H9 (cell line): Measurements from ENCODE around the gene S100A8. TPM values are rescaled to one million over a fixed set of nuclear protein-coding genes. Genes with fewer than 3 reads are reported as not detected.

Experiments
- DNase-seq: peaks from one replicate; pipeline ENCODE4 v3.0.0-alpha.2; 2017
- H2AFZ ChIP-seq: one replicate; pipeline ENCODE4 v1.6.1; 2013; ENCODE audit warnings: mild to moderate bottlenecking, low read length, control low read depth, moderate library complexity
- H2AK5ac ChIP-seq: 2 replicates; pipeline ENCODE4 v1.6.1; 2013; ENCODE audit warnings: low read length, control low read depth, mixed read lengths; ENCODE audit not compliant: insufficient read length
- H2BK120ac ChIP-seq: one replicate; pipeline ENCODE4 v1.6.1; 2013; ENCODE audit warnings: low read depth, mild to moderate bottlenecking, low read length, control low read depth, inconsistent platforms; ENCODE audit not compliant: poor library complexity, severe bottlenecking
- H2BK12ac ChIP-seq: 2 replicates; pipeline ENCODE4 v1.6.1; 2013; ENCODE audit warnings: low read length, control low read depth, mixed read lengths, low read depth; ENCODE audit not compliant: insufficient read length
- H2BK15ac ChIP-seq: 2 replicates; pipeline ENCODE4 v1.6.1; 2013; ENCODE audit warnings: low read depth, low read length, control low read depth
- H2BK20ac ChIP-seq: one replicate; pipeline ENCODE4 v1.6.1; 2013; ENCODE audit warnings: low read depth, mild to moderate bottlenecking, low read length, control low read depth, inconsistent platforms; ENCODE audit not compliant: poor library complexity, severe bottlenecking
- H2BK5ac ChIP-seq: 2 replicates; pipeline ENCODE4 v1.6.1; 2013; ENCODE audit warnings: low read length, control low read depth, mixed read lengths; ENCODE audit not compliant: insufficient read length
- H3K14ac ChIP-seq: 2 replicates; pipeline ENCODE4 v1.6.1; 2013; ENCODE audit warnings: low read length, control low read depth; ENCODE audit not compliant: insufficient read depth
- H3K18ac ChIP-seq: 2 replicates; pipeline ENCODE4 v1.6.1; 2013; ENCODE audit warnings: low read depth, mild to moderate bottlenecking, mixed read lengths, low read length, control low read depth; ENCODE audit not compliant: insufficient read length
- H3K23ac ChIP-seq: 2 replicates; pipeline ENCODE4 v1.6.1; 2013; ENCODE audit warnings: low read length, control low read depth, mixed read lengths, low read depth; ENCODE audit not compliant: insufficient read length
- H3K23me2 ChIP-seq: 2 replicates; pipeline ENCODE4 v1.6.1; 2013; ENCODE audit warnings: low read depth, mild to moderate bottlenecking, mixed read lengths, low read length, control low read depth; ENCODE audit not compliant: insufficient read length, poor library complexity, severe bottlenecking
- H3K27ac ChIP-seq: 2 replicates; pipeline ENCODE4 v1.5.1; 2013; ENCODE audit warnings: low read length, control low read depth, mixed read lengths, low read depth; ENCODE audit not compliant: insufficient read length
- H3K27me3 ChIP-seq: 2 replicates; pipeline ENCODE4 v1.6.1; 2013; ENCODE audit warnings: low read length, control low read depth, inconsistent platforms; ENCODE audit not compliant: insufficient read depth
- H3K4ac ChIP-seq: 2 replicates; pipeline ENCODE4 v1.6.1; 2013; ENCODE audit warnings: low read depth, mild to moderate bottlenecking, control low read depth, inconsistent platforms, low read length, moderate library complexity
- H3K4me1 ChIP-seq: 2 replicates; pipeline ENCODE4 v1.6.1; 2013; ENCODE audit warnings: low read length, control low read depth, inconsistent platforms; ENCODE audit not compliant: insufficient read depth
- H3K4me2 ChIP-seq: 2 replicates; pipeline ENCODE4 v1.6.1; 2013; ENCODE audit warnings: low read length, control low read depth, mixed read lengths; ENCODE audit not compliant: insufficient read length, insufficient read depth
- H3K56ac ChIP-seq: 2 replicates; pipeline ENCODE4 v1.6.1; 2013; ENCODE audit warnings: low read depth, mild to moderate bottlenecking, mixed read lengths, low read length, control low read depth; ENCODE audit not compliant: insufficient read length
- H3K79me1 ChIP-seq: 2 replicates; pipeline ENCODE4 v1.6.1; 2013; ENCODE audit warnings: low read depth, mild to moderate bottlenecking, moderate library complexity, low read length, control low read depth, inconsistent platforms; ENCODE audit not compliant: insufficient read depth, poor library complexity, severe bottlenecking
- H3K79me2 ChIP-seq: 2 replicates; pipeline ENCODE4 v1.6.1; 2013; ENCODE audit warnings: low read length, control low read depth, inconsistent platforms; ENCODE audit not compliant: insufficient read depth
- H3K9ac ChIP-seq: 2 replicates; pipeline ENCODE4 v1.6.1; 2013; ENCODE audit warnings: low read length, control low read depth, mixed read lengths; ENCODE audit not compliant: insufficient read length; ENCODE audit errors: extremely low read depth
- H3K9me3 ChIP-seq: one replicate; pipeline ENCODE4 v1.6.1; 2013; ENCODE audit warnings: low read depth, low read length, inconsistent platforms; ENCODE audit not compliant: control insufficient read depth
- H3T11ph ChIP-seq: one replicate; pipeline ENCODE4 v1.6.1; 2013; ENCODE audit warnings: mild to moderate bottlenecking, low read length, control low read depth, inconsistent platforms
- H4K20me1 ChIP-seq: one replicate; pipeline ENCODE4 v1.6.1; 2013; ENCODE audit not compliant: control insufficient read depth, insufficient read length, insufficient read depth
- H4K5ac ChIP-seq: 2 replicates; pipeline ENCODE4 v1.6.1; 2013; ENCODE audit warnings: low read depth, mild to moderate bottlenecking, mixed read lengths, low read length, control low read depth; ENCODE audit not compliant: insufficient read length
- H4K8ac ChIP-seq: replicated peaks from 2 replicates; pipeline ENCODE4 v1.6.1; 2013; ENCODE audit warnings: low read length, control low read depth, mixed read lengths, low read depth; ENCODE audit not compliant: insufficient read length
- H4K91ac ChIP-seq: 2 replicates; pipeline ENCODE4 v1.6.1; 2013; ENCODE audit warnings: low read depth, mild to moderate bottlenecking, moderate library complexity, mixed read lengths, low read length, control low read depth; ENCODE audit not compliant: insufficient read length
- H3K27ac Mint-ChIP-seq, 3 experiments: 2 replicates in 2 of 3; 3 replicates in 1 of 3; pipeline ENCODE4 v1.8.0; 2020 to 2021; ENCODE audit warnings: mixed read lengths in 3 of 3, mild to moderate bottlenecking in 1 of 3, moderate library complexity in 1 of 3
- H3K27me3 Mint-ChIP-seq: 2 replicates; pipeline ENCODE4 v1.8.0; 2021; ENCODE audit warnings: low read depth, mild to moderate bottlenecking, moderate library complexity, mixed read lengths
- H3K36me3 Mint-ChIP-seq, 3 experiments: 2 replicates in 2 of 3; 3 replicates in 1 of 3; pipeline ENCODE4 v1.8.0; 2020 to 2021; ENCODE audit warnings: low read depth in 3 of 3, mixed read lengths in 3 of 3; ENCODE audit not compliant: insufficient read depth in 1 of 3
- H3K4me1 Mint-ChIP-seq, 2 experiments: 2 replicates each; pipeline ENCODE4 v1.8.0; 2020; ENCODE audit warnings: mixed read lengths in 2 of 2
- H3K4me3 Mint-ChIP-seq, 2 experiments: 2 replicates in 1 of 2; 3 replicates in 1 of 2; pipeline ENCODE4 v1.8.0; 2020 to 2021; ENCODE audit warnings: mild to moderate bottlenecking in 2 of 2, mixed read lengths in 2 of 2, moderate library complexity in 1 of 2
- H3K9me3 Mint-ChIP-seq, 2 experiments: 2 replicates in 1 of 2; 3 replicates in 1 of 2; pipeline ENCODE4 v1.8.0; 2020; ENCODE audit warnings: mild to moderate bottlenecking in 2 of 2, mixed read lengths in 2 of 2, moderate library complexity in 1 of 2
- WGBS: extraction: QIAGEN DNeasy Blood & Tissue Kit; methylation state at CpG from one replicate; pipeline ENCODE4 v1.1.7; 2013; ENCODE audit warnings: missing lambda C conversion rate, low lambda C conversion rate, mixed read lengths; ENCODE audit not compliant: insufficient read length; ENCODE audit errors: extremely low coverage; 5-methylcytosine and 5-hydroxymethylcytosine counted together
- total RNA-seq: library from RNA; stranded (reverse); gene quantifications from 2 replicates; pipeline ENCODE4 v1.2.1, GENCODE V29; 2021
- TF ChIP-seq, protein P1 (sequence below): fragments of 200-600 bp; sonication (generic); conservative IDR thresholded peaks from 3 replicates; pipeline ENCODE4 v1.8.0; 2021; ENCODE audit warnings: antibody characterized with exemption, mild to moderate bottlenecking

Gene S100A8
- total RNA-seq, 1 experiment from 2014 or later, result not detected

DNA sequence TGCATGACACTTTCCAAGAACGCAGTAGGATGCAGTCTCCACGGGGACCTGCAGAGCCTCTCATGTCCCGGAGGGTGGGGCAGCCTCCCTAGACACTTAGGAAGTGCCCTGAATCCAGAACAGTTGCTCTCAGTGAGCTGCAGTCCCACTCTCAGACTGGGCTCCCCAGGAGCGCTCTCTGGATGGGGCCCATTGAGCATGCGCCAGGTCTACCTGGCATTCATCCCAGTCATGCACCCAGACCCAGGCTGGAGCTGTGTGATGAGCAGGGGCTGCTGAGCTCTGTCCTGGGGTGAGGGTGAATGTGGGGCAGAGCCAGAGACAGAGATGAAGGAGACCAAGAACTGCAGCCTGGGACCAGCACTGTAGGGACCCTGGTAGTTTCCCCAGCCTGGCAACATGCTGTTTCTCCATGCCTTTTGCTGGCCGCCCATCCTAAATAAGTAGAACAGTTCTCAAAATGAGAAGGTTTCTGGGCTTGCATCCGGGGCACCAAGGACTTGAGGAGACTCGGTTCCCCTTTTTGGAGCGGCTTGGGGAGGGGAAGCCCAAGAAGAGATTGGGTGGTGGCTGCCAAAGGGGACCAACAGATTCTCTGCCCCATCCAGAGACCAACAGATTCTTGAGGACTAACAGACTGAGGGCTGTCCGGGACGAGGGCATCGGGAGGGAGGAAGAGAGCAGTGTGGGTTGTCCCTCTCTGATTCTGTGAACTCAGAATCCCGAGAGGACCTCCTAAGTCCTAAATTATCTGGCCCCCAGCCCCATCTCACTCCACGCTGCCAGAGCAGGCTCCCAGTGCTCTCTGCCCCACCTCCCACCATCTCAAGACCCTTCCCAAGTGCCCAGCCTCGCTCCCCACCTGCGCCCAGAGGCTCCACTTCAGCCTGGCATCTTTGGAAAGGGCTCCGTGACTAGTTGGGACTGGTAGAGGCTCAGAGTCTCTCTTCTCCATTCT lies 41.2 kb downstream of the S100A8 start:
- Mint-ChIP-seq H3K27me3 (peaks cover 29% of the 10 kb centered on the region), H3K27ac (no peak overlapping the region), H3K4me3 (no peak overlapping the region), H3K9me3 (no peaks in the 10 kb centered on the region), H3K4me1 (no peaks in the 10 kb centered on the region), H3K36me3 (no peaks in the 10 kb centered on the region; a peak in 1 of 7 replicates)
- Histone ChIP-seq H3T11ph (no peak overlapping the region), H3K23me2 (no peaks in the 10 kb centered on the region), H4K20me1 (no peaks in the 10 kb centered on the region), H2BK12ac (no peak overlapping the region), H3K79me1 (no peaks in the 10 kb centered on the region), H3K9ac (no peak overlapping the region), H3K23ac (no peak overlapping the region), H3K9me3 (no peaks in the 10 kb centered on the region), H3K79me2 (no peaks in the 10 kb centered on the region), H3K18ac (no peak overlapping the region), H2BK20ac (no peak overlapping the region), H3K27ac (no peak overlapping the region), H2BK15ac (no peak overlapping the region), H4K91ac (no peak overlapping the region), H3K14ac (no peak overlapping the region; the same call in 1 of the 2 replicates), H3K4ac (no peak overlapping the region), H2BK120ac (no peak overlapping the region), H3K4me2 (no peak overlapping the region), H3K56ac (no peak overlapping the region), H4K5ac (no peak overlapping the region), H2BK5ac (no peak overlapping the region), H2AFZ (no peak overlapping the region), H4K8ac (no peak overlapping the region), H2AK5ac (no peak overlapping the region), H3K27me3 (no peaks in the 10 kb centered on the region), H3K4me1 (no peaks in the 10 kb centered on the region)
- TF ChIP-seq, protein P1, sequence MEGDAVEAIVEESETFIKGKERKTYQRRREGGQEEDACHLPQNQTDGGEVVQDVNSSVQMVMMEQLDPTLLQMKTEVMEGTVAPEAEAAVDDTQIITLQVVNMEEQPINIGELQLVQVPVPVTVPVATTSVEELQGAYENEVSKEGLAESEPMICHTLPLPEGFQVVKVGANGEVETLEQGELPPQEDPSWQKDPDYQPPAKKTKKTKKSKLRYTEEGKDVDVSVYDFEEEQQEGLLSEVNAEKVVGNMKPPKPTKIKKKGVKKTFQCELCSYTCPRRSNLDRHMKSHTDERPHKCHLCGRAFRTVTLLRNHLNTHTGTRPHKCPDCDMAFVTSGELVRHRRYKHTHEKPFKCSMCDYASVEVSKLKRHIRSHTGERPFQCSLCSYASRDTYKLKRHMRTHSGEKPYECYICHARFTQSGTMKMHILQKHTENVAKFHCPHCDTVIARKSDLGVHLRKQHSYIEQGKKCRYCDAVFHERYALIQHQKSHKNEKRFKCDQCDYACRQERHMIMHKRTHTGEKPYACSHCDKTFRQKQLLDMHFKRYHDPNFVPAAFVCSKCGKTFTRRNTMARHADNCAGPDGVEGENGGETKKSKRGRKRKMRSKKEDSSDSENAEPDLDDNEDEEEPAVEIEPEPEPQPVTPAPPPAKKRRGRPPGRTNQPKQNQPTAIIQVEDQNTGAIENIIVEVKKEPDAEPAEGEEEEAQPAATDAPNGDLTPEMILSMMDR, result no peak
- no peak for DNase-seq
- no CpG with 5 or more reads among the region's 17 CpGs for WGBS
